Measurements from ENCODE around the gene WDR82. TPM values are rescaled to one million over a fixed set of nuclear protein-coding genes. Genes with fewer than 3 reads are reported as not detected.

WDR82 gene
- total RNA-seq, 1 donor from 2014 or later, result 74.9 TPM

- Mint-ChIP-seq H3K4me1 (ENCODE audit: low read depth) (peaks cover 23% of the 10 kb centered on the region), H3K9me3 (ENCODE audit: low read depth) (no peaks in the 10 kb centered on the region), H3K36me3 (ENCODE audit: low read depth) (peaks cover 4% of the 10 kb centered on the region), H3K27me3 (ENCODE audit: low read depth) (no peaks in the 10 kb centered on the region), H3K27ac (ENCODE audit: unreplicated experiment) (no peak overlapping the region), H3K4me3 (ENCODE audit: unreplicated experiment) (no peak overlapping the region)
- TF ChIP-seq, protein P1, sequence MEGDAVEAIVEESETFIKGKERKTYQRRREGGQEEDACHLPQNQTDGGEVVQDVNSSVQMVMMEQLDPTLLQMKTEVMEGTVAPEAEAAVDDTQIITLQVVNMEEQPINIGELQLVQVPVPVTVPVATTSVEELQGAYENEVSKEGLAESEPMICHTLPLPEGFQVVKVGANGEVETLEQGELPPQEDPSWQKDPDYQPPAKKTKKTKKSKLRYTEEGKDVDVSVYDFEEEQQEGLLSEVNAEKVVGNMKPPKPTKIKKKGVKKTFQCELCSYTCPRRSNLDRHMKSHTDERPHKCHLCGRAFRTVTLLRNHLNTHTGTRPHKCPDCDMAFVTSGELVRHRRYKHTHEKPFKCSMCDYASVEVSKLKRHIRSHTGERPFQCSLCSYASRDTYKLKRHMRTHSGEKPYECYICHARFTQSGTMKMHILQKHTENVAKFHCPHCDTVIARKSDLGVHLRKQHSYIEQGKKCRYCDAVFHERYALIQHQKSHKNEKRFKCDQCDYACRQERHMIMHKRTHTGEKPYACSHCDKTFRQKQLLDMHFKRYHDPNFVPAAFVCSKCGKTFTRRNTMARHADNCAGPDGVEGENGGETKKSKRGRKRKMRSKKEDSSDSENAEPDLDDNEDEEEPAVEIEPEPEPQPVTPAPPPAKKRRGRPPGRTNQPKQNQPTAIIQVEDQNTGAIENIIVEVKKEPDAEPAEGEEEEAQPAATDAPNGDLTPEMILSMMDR (IDR thresholded peaks at IDR 0.05), result no peak
- peak; percentile 43 for DNase-seq (ENCODE audit: low spot score)
Observed at GRCh38 chr3:52295671-52296208, 17.3 kb upstream of the WDR82 start.

GRCh38 chr3:52294320-52295150 lies 16.1 kb upstream of the WDR82 start:
- H3K4me1 Mint-ChIP-seq (ENCODE audit: low read depth), result peaks cover 11% of the 10 kb centered on the region
- DNase-seq (ENCODE audit: low spot score), result peak; percentile 61
- no peak overlapping the region for H3K4me3 Mint-ChIP-seq (ENCODE audit: unreplicated experiment)
- H3K36me3 Mint-ChIP-seq (ENCODE audit: low read depth), result peaks cover 4% of the 10 kb centered on the region
- TF ChIP-seq, protein P1 (IDR thresholded peaks at IDR 0.05), result no peak
- no peak overlapping the region for H3K27ac Mint-ChIP-seq (ENCODE audit: unreplicated experiment)
- no peaks in the 10 kb centered on the region for H3K9me3 Mint-ChIP-seq (ENCODE audit: low read depth)
- H3K27me3 Mint-ChIP-seq (ENCODE audit: low read depth), result no peaks in the 10 kb centered on the region

GRCh38 chr3:52293491-52294319 lies 15.3 kb upstream of the WDR82 start:
- no peaks in the 10 kb centered on the region for H3K27me3 Mint-ChIP-seq (ENCODE audit: low read depth)
- no peak overlapping the region for H3K4me3 Mint-ChIP-seq (ENCODE audit: unreplicated experiment)
- peak; percentile 76 for DNase-seq (ENCODE audit: low spot score)
- TF ChIP-seq, protein P1 (IDR thresholded peaks at IDR 0.05), result no peak
- H3K4me1 Mint-ChIP-seq (ENCODE audit: low read depth), result peaks cover 8% of the 10 kb centered on the region
- no peak overlapping the region for H3K27ac Mint-ChIP-seq (ENCODE audit: unreplicated experiment)
- peaks cover 4% of the 10 kb centered on the region for H3K36me3 Mint-ChIP-seq (ENCODE audit: low read depth)
- no peaks in the 10 kb centered on the region for H3K9me3 Mint-ChIP-seq (ENCODE audit: low read depth)

DNA sequence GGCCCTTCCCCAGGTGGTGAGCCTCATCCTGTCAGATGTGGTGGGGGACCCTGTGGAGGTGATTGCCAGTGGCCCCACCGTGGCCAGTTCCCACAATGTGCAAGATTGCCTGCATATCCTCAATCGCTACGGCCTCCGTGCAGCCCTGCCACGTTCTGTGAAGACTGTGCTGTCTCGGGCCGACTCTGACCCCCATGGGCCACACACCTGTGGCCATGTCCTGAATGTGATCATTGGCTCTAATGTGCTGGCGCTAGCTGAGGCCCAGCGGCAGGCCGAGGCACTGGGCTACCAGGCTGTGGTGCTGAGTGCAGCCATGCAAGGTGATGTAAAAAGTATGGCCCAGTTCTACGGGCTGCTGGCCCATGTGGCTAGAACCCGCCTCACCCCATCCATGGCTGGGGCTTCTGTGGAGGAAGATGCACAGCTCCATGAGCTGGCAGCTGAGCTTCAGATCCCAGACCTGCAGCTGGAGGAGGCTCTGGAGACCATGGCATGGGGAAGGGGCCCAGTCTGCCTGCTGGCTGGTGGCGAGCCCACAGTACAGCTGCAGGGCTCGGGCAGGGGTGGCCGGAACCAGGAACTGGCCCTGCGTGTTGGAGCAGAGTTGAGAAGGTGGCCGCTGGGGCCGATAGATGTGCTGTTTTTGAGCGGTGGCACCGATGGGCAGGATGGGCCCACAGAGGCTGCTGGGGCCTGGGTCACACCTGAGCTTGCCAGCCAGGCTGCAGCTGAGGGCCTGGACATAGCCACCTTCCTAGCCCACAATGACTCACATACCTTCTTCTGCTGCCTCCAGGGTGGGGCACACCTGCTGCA lies 14.0 kb upstream of the WDR82 start:
- peak; percentile 70 for DNase-seq (ENCODE audit: low spot score)
- Mint-ChIP-seq H3K9me3 (ENCODE audit: low read depth) (no peaks in the 10 kb centered on the region), H3K36me3 (ENCODE audit: low read depth) (peaks cover 4% of the 10 kb centered on the region), H3K27me3 (ENCODE audit: low read depth) (no peaks in the 10 kb centered on the region), H3K4me1 (ENCODE audit: low read depth) (peaks cover 9% of the 10 kb centered on the region), H3K27ac (ENCODE audit: unreplicated experiment) (no peak overlapping the region), H3K4me3 (ENCODE audit: unreplicated experiment) (no peak overlapping the region)
- TF ChIP-seq, protein P1 (IDR thresholded peaks at IDR 0.05), result no peak
